ENCODE results near the gene EIF4H.

The EIF4H gene

GRCh38 chr7:74216361-74216761 is 42.2 kb downstream of the EIF4H start:
- H3K4me3 ChIP-seq (replicated peaks; ENCODE audit: insufficient read depth, low read length), result no peak overlapping the region
- peak in 1 of 2 experiments; percentile 71 for DNase-seq (ENCODE audit: low read depth in 1 of 2, low spot score in 1 of 2)
- TF ChIP-seq SPI1 (IDR thresholded peaks at IDR 0.05; ENCODE audit: borderline replicate concordance, low read depth) (no peak), POLR2AphosphoS5 (IDR thresholded peaks at IDR 0.05; ENCODE audit: low read depth) (no peak), GABPA (IDR thresholded peaks at IDR 0.05; ENCODE audit: low read depth) (no peak), CTCF (IDR thresholded peaks at IDR 0.05; ENCODE audit: insufficient read depth, low read length) (no peak), REST (IDR thresholded peaks at IDR 0.05; ENCODE audit: insufficient replicate concordance, low read depth) (no peak)
- H3K27ac ChIP-seq (replicated peaks), result peak overlapping the region; percentile 91
- H3K27me3 ChIP-seq (ENCODE audit: insufficient read depth, poor library complexity, severe bottlenecking), result no peaks in the 10 kb centered on the region

- TF ChIP-seq POLR2AphosphoS5 (IDR thresholded peaks at IDR 0.05; ENCODE audit: low read depth) (peak; percentile 96), CTCF (IDR thresholded peaks at IDR 0.05; ENCODE audit: insufficient read depth, low read length) (no peak), GABPA (IDR thresholded peaks at IDR 0.05; ENCODE audit: low read depth) (peak; percentile 62), REST (IDR thresholded peaks at IDR 0.05; ENCODE audit: insufficient replicate concordance, low read depth) (peak; percentile 36), SPI1 (IDR thresholded peaks at IDR 0.05; ENCODE audit: borderline replicate concordance, low read depth) (peak; percentile 66; the same call in 1 of the 2 replicates)
- Histone ChIP-seq H3K27me3 (ENCODE audit: insufficient read depth, poor library complexity, severe bottlenecking) (no peaks in the 10 kb centered on the region), H3K4me3 (replicated peaks; ENCODE audit: insufficient read depth, low read length) (no peak overlapping the region), H3K27ac (replicated peaks) (peak overlapping the region; percentile 91)
- DNase-seq (ENCODE audit: low read depth in 1 of 2, low spot score in 1 of 2), result peak in 1 of 2 experiments; percentile 94
Measured at GRCh38 chr7:74217455-74218342, 43.5 kb downstream of the EIF4H start.

- peak overlapping the region; percentile 91 for H3K27ac ChIP-seq (replicated peaks)
- no peak overlapping the region for H3K4me3 ChIP-seq (replicated peaks; ENCODE audit: insufficient read depth, low read length)
- DNase-seq (ENCODE audit: low read depth in 1 of 2, low spot score in 1 of 2), result no peak
- H3K27me3 ChIP-seq (ENCODE audit: insufficient read depth, poor library complexity, severe bottlenecking), result no peaks in the 10 kb centered on the region
- TF ChIP-seq SPI1 (IDR thresholded peaks at IDR 0.05; ENCODE audit: borderline replicate concordance, low read depth), result no peak
- TF ChIP-seq CTCF (IDR thresholded peaks at IDR 0.05; ENCODE audit: insufficient read depth, low read length), result no peak
- TF ChIP-seq POLR2AphosphoS5 (IDR thresholded peaks at IDR 0.05; ENCODE audit: low read depth), result no peak
Measured at GRCh38 chr7:74218343-74218698, 44.2 kb downstream of the EIF4H start.

Measured in HL-60 (cell line).